ENCODE results near the gene PUS7. TPM values are rescaled to one million over a fixed set of nuclear protein-coding genes. Genes with fewer than 3 reads are reported as not detected.
A peak's percentile ranks its signal among the peaks of the same experiment; 100 is the strongest.

Gene PUS7
- 1 to 10 TPM; 2.2 to 3.5 (median 3.4) TPM for total RNA-seq
- 8.5 TPM for total RNA-seq (2013)

GRCh38 chr7:105521717-105522463 lies at the start of gene PUS7:
TSS of gene PUS7 (minus strand) at chr7:105522271. CDS start at chr7:105508512, 13,759 bp downstream.
- Histone ChIP-seq H3K4me1 (ENCODE audit: control insufficient read depth, insufficient read depth, low read length) (peaks cover 16% of the 10 kb centered on the region), H3K4me3 (ENCODE audit: low read length) (peak within 1 kb of the TSS; percentile 50), H3K9me3 (ENCODE audit: control insufficient read depth, insufficient read depth, low read length) (no peaks in the 10 kb centered on the region), H3K36me3 (ENCODE audit: control insufficient read depth, insufficient read depth, low read length) (no peaks in the 10 kb centered on the region), H3K27me3 (ENCODE audit: control insufficient read depth, insufficient read depth, low read length) (no peaks in the 10 kb centered on the region), H3K27ac (ENCODE audit: low read length) (peak within 1 kb of the TSS; percentile 71)
- WGBS (ENCODE audit: insufficient coverage): under 1% methylated on average over 96 of the region's 96 CpGs
- DNase-seq (peak; percentile 65 to 92), ATAC-seq (peak; percentile 96 to 97 (median 97))
- no peaks in the 10 kb centered on the region for H3K36me3 Mint-ChIP-seq
- H3K4me1 Mint-ChIP-seq: peaks cover 5 to 17% of the 10 kb centered on the region in 2 donors
- peak within 1 kb of the TSS; percentile 67 to 87 for H3K27ac Mint-ChIP-seq
- no peaks in the 10 kb centered on the region for H3K27me3 Mint-ChIP-seq (ENCODE audit: low read depth in 2 of 2)
- no peak for TF ChIP-seq CTCF (IDR thresholded peaks at IDR 0.05)
- peak within 1 kb of the TSS; percentile 95 for H3K4me3 Mint-ChIP-seq
- intact Hi-C loops (cut with micrococcal nuclease): no loop called here
- H3K9me3 Mint-ChIP-seq: no peaks in the 10 kb centered on the region

- peaks cover 42% of the 10 kb centered on the region for H3K36me3 ChIP-seq (ENCODE audit: control insufficient read depth, insufficient read depth, low read length)
- H3K4me1 ChIP-seq (ENCODE audit: control insufficient read depth, insufficient read depth, low read length): no peaks in the 10 kb centered on the region
- 99% methylated on average over 3 of the region's 3 CpGs for WGBS (ENCODE audit: insufficient coverage)
- Mint-ChIP-seq H3K4me1 (no peaks in the 10 kb centered on the region), H3K9me3 (no peaks in the 10 kb centered on the region), H3K27ac (no peak overlapping the region), H3K36me3 (peaks cover 11% of the 10 kb centered on the region), H3K27me3 (ENCODE audit: low read depth in 2 of 2) (no peaks in the 10 kb centered on the region), H3K4me3 (no peak overlapping the region)
- H3K27ac ChIP-seq (ENCODE audit: low read length): no peak overlapping the region
- no peaks in the 10 kb centered on the region for H3K9me3 ChIP-seq (ENCODE audit: control insufficient read depth, insufficient read depth, low read length)
- intact Hi-C loops (cut with micrococcal nuclease): no loop called here
- DNase-seq (no peak), ATAC-seq (no peak)
- no peak overlapping the region for H3K4me3 ChIP-seq (ENCODE audit: low read length)
- TF ChIP-seq CTCF (IDR thresholded peaks at IDR 0.05): no peak
- no peaks in the 10 kb centered on the region for H3K27me3 ChIP-seq (ENCODE audit: control insufficient read depth, insufficient read depth, low read length)
These were observed 45.8 kb upstream of the PUS7 start for GRCh38 chr7:105567821-105568220.

- Histone ChIP-seq H3K4me1 (ENCODE audit: control insufficient read depth, insufficient read depth, low read length) (no peaks in the 10 kb centered on the region), H3K27ac (ENCODE audit: low read length) (no peak overlapping the region), H3K27me3 (ENCODE audit: control insufficient read depth, insufficient read depth, low read length) (no peaks in the 10 kb centered on the region), H3K36me3 (ENCODE audit: control insufficient read depth, insufficient read depth, low read length) (peaks cover 42% of the 10 kb centered on the region), H3K9me3 (ENCODE audit: control insufficient read depth, insufficient read depth, low read length) (no peaks in the 10 kb centered on the region), H3K4me3 (ENCODE audit: low read length) (no peak overlapping the region)
- DNase-seq: no peak
- Mint-ChIP-seq H3K4me1 (no peaks in the 10 kb centered on the region), H3K4me3 (no peak overlapping the region), H3K27me3 (ENCODE audit: low read depth in 2 of 2) (no peaks in the 10 kb centered on the region), H3K27ac (no peak overlapping the region), H3K36me3 (peaks cover 11% of the 10 kb centered on the region), H3K9me3 (no peaks in the 10 kb centered on the region)
- intact Hi-C loops (cut with micrococcal nuclease): no loop called here
- no peak for ATAC-seq
- WGBS (ENCODE audit: insufficient coverage): 93% methylated on average over 2 of the region's 2 CpGs
- no peak for TF ChIP-seq CTCF (IDR thresholded peaks at IDR 0.05)
These were observed 45.0 kb upstream of the PUS7 start for GRCh38 chr7:105567024-105567423.

GRCh38 chr7:105565190-105565589 lies 43.1 kb upstream of the PUS7 start:
- no peaks in the 10 kb centered on the region for H3K9me3 ChIP-seq (ENCODE audit: control insufficient read depth, insufficient read depth, low read length)
- no peak for ATAC-seq
- intact Hi-C loops (cut with micrococcal nuclease): no loop called here

More at GRCh38 chr7:105565190-105565589, 43.1 kb upstream of the PUS7 start:
- no peak for DNase-seq
- no peak overlapping the region for H3K27ac Mint-ChIP-seq
- H3K4me3 Mint-ChIP-seq: no peak overlapping the region
- 99% methylated on average over 4 of the region's 4 CpGs for WGBS (ENCODE audit: insufficient coverage)
- no peaks in the 10 kb centered on the region for H3K27me3 Mint-ChIP-seq (ENCODE audit: low read depth in 2 of 2)
- Histone ChIP-seq H3K27ac (ENCODE audit: low read length) (no peak overlapping the region), H3K4me3 (ENCODE audit: low read length) (no peak overlapping the region), H3K36me3 (ENCODE audit: control insufficient read depth, insufficient read depth, low read length) (peaks cover 45% of the 10 kb centered on the region), H3K27me3 (ENCODE audit: control insufficient read depth, insufficient read depth, low read length) (no peaks in the 10 kb centered on the region), H3K4me1 (ENCODE audit: control insufficient read depth, insufficient read depth, low read length) (no peaks in the 10 kb centered on the region)
- H3K4me1 Mint-ChIP-seq: no peaks in the 10 kb centered on the region
- peaks cover 11% of the 10 kb centered on the region for H3K36me3 Mint-ChIP-seq
- H3K9me3 Mint-ChIP-seq: no peaks in the 10 kb centered on the region
- TF ChIP-seq CTCF (IDR thresholded peaks at IDR 0.05): no peak

Measured in natural killer cell (primary cell).